Stimulated activated effector memory CD8-positive, alpha-beta T cell treated with anti-CD3 and anti-CD28 coated beads, Interleukin-12 subunit alpha, Interleukin-12 subunit beta, amount 100 ng/mL, for 72 hours (primary cell): ENCODE results near the gene AKT3.

Source experiments
- ATAC-seq: fragments of 150-1000 bp; cut with Tn5 transposase; 2 replicates; pipeline ENCODE4 v1.10.0; 2021
- DNase-seq, 2 donors: peaks; one replicate each; pipeline ENCODE4 v3.0.0; 2021 to 2022; ENCODE audit warnings: low spot score in 2 of 2
- H3K27ac Mint-ChIP-seq: one replicate; pipeline ENCODE4 v1.8.0; 2022; ENCODE audit warnings: mild to moderate bottlenecking, mixed read lengths
- H3K36me3 Mint-ChIP-seq: one replicate; pipeline ENCODE4 v1.8.0; 2022; ENCODE audit warnings: mild to moderate bottlenecking, mixed read lengths
- H3K4me1 Mint-ChIP-seq: one replicate; pipeline ENCODE4 v1.8.0; 2022; ENCODE audit warnings: mixed read lengths
- H3K4me3 Mint-ChIP-seq: one replicate; pipeline ENCODE4 v1.8.0; 2022; ENCODE audit warnings: mild to moderate bottlenecking, mixed read lengths
- H3K9me3 Mint-ChIP-seq: one replicate; pipeline ENCODE4 v1.8.0; 2022; ENCODE audit warnings: mixed read lengths

AKT3 gene

DNA sequence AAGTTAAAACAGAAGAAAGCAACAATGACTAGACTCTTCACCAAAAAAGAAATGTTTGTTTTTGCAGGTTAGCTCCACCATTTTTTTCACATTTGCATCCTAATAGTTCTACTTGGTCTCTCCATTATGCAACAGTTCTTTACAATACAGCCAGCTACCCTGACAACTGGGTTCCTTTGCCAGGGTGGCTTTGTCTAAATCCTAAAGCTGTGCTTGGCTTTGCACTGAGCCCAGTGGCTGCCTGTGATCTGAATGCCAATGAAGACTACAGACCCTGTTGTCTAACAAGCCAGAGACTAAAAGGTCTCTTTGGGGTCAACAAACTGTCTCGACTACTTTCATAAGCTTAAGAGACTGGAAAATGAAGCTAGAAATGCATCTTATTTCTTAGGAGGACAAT is 112.0 kb downstream of the AKT3 start:
- Mint-ChIP-seq H3K4me1 (peaks cover 38% of the 10 kb centered on the region), H3K4me3 (no peak overlapping the region), H3K36me3 (peaks cover 6% of the 10 kb centered on the region), H3K27ac (no peak overlapping the region), H3K9me3 (no peaks in the 10 kb centered on the region)
- ATAC-seq: no peak
- DNase-seq: no peak

DNA sequence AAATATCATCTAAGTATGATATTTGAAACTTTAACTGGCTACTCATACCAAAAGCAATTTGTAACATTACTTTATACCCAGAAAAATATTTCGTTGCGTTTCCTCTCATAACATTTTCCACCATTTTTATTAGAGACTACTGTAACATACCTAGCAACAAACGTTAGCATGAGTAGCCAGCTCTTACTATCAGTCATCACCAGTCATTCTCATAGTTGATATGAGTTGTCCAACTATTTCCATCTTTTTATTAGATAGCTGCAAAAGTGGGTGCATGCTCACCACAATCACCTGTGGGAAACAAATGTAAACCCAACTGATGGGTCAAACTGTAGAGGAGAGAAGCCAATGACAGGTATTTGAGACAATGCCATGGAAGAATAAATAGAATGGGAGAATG is 114.6 kb downstream of the AKT3 start:
- ATAC-seq: peak; percentile 86
- Mint-ChIP-seq H3K4me1 (peaks cover 47% of the 10 kb centered on the region), H3K4me3 (no peak overlapping the region), H3K36me3 (peaks cover 6% of the 10 kb centered on the region), H3K9me3 (no peaks in the 10 kb centered on the region), H3K27ac (no peak overlapping the region)
- DNase-seq: no peak

DNA sequence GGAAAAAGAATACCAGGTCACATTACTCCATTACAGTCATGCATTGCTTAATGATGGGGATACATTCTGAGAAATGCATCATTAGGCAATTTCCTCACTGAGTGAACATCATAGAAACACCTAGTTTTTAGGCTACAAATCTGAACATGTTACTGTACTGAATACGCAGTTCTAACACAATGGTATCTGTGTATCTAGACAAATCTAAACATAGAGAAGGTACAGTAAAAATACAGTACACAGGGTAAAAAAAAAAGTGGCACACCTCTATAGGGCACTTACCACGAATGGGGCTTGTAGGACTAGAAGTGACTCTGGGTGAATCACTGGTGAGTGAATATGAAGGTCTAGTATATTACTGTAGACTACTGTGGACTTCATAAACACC is 115.7 kb downstream of the AKT3 start:
- ATAC-seq (peak; percentile 84), DNase-seq (no peak)
- Mint-ChIP-seq H3K9me3 (no peaks in the 10 kb centered on the region), H3K4me3 (no peak overlapping the region), H3K36me3 (no peaks in the 10 kb centered on the region), H3K27ac (no peak overlapping the region), H3K4me1 (peaks cover 41% of the 10 kb centered on the region)

DNA sequence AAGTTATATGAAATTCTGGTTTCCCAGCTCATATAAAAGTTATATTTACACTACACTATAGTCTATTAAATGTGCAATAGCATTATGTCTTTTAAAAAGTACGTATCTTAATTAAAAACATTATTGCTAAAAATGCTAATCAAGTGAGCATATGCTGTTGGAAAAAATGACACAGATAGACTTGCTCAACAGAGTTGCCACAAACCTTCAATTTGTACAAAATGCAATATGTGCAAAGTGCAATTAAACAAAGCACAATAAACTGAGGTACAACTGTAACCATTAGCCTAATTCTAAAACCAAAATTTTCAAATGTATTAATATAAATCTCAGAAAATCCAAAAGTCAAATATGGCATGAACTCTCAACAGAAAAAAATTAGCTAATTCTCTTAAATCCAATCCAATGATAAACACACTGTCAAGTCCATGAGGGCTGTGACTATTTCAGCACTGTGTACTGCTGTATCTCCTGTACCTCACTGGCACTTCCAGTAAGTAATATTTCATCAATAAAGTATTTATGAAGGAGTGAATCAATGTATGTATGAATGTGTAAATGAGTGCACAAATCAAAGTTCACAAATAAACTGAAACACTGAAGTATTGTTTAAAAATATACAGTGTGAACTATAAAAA is 116.3 kb downstream of the AKT3 start:
- Mint-ChIP-seq H3K9me3 (no peaks in the 10 kb centered on the region), H3K27ac (no peak overlapping the region), H3K4me3 (no peak overlapping the region), H3K4me1 (peaks cover 46% of the 10 kb centered on the region), H3K36me3 (no peaks in the 10 kb centered on the region)
- ATAC-seq: no peak
- no peak for DNase-seq

DNA sequence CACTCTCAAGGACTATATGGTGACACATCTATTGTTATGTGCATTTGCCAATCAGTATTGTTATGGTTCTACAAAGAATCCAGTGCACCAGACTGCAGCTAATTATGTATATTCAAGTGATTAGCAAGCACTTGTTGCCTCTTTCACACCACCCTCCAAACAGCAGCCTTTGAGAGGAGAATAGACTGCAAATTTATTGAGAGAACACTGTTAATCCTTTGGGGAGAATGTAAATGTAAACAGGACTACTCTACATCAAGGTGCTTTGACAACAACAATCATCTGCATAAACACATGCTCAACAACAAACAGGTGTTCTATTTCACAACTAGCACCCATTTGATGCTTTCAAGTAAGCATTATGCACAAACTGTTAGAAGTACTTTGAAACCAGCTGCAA is 117.4 kb downstream of the AKT3 start:
- no peaks in the 10 kb centered on the region for H3K36me3 Mint-ChIP-seq
- no peaks in the 10 kb centered on the region for H3K9me3 Mint-ChIP-seq
- no peak overlapping the region for H3K4me3 Mint-ChIP-seq
- no peak for DNase-seq
- H3K27ac Mint-ChIP-seq: no peak overlapping the region
- no peak for ATAC-seq
- H3K4me1 Mint-ChIP-seq: peaks cover 44% of the 10 kb centered on the region

DNA sequence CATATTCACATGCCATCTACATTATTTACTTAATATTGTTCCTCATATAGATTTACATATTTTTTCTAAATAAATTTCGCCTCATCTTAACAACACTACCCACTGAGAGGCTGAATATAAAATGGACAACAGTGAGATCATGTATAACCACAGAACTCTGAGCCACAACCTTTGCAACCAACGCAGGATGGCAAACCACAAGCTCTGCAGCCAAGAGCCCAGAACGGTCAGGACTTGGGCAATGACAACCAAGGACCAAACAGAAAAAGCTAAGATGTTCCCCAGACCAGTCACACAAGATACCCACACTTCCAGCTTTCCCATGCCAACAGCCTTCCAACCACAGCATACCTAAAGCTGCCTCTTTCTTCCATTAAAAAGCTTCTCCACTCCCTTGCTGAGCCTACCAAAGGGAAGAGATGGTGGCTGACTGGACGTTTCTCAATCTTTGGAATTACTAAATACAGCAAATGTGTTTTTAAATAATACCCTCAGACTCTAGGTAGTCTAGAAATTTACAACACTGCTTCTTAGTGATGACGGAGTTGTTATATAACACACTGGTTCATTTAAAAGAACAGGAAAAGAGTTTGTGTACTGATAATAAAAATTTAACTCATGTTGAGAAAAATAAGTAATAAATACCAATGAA is 117.9 kb downstream of the AKT3 start:
- DNase-seq: no peak
- Mint-ChIP-seq H3K4me3 (no peak overlapping the region), H3K9me3 (no peaks in the 10 kb centered on the region), H3K27ac (no peak overlapping the region), H3K4me1 (peaks cover 38% of the 10 kb centered on the region), H3K36me3 (no peaks in the 10 kb centered on the region)
- peak; percentile 43 for ATAC-seq

DNA sequence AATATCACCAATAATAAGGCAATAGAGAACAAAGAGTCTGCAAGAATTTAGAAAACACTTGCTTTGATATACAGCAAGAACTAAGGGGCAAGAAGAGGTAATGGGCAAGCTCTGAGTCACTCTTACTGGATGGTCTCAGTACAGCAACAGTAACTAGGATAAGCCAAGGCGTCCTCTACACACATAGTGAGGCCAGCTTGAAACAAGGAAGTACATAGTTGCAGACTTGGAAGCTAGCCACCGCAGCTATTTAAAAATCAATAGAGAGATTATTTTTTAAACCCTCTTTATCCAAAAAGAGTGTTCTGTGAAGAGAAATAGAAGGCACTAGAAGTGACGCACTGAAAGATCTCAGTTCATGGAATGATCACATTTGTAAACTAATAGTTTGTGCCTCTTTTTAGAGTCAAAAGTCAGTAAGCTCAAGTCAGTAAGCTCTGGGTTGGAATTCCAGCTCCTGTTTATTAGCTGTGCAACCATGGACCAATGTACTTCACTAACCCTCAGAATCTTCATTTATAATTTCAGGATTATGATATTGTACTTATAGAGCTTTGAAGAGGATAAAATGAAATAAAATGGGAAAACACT is 118.6 kb downstream of the AKT3 start:
- H3K27ac Mint-ChIP-seq: no peak overlapping the region
- no peaks in the 10 kb centered on the region for H3K36me3 Mint-ChIP-seq
- DNase-seq (no peak), ATAC-seq (no peak)
- no peaks in the 10 kb centered on the region for H3K9me3 Mint-ChIP-seq
- H3K4me3 Mint-ChIP-seq: no peak overlapping the region
- H3K4me1 Mint-ChIP-seq: peaks cover 33% of the 10 kb centered on the region

DNA sequence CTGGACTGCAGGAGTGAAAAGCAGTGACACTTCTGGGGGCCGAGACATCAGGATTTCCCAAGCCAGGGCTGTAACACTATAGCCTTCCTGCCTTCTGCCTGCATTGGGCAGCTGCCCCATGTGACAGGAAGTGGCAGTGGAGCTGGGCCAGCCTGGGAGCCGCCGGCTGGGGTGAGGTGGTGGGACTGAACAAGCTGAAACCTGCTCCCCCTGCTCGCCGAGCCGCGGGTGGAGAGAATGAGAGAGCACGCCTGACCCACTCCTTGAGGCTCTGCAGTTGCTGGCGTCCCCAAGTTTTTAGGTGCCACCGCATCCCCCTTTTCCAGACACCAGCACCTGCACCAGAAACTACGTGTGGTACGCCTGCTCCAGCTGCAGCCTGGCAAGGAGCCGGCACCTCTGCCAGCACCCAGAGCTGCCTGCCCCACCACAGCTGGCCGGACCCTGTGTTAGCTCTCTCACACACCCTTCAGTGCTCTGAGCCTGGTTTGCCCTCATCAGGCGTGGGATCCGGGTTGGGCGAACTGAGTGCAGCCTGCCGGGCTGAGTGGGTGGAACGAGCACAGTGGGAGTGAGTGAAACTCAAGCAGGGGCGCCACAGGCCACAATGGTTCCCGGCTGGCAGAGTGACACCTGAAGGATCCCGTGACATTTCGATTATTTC is 119.4 kb downstream of the AKT3 start:
- Mint-ChIP-seq H3K27ac (no peak overlapping the region), H3K4me3 (no peak overlapping the region), H3K9me3 (no peaks in the 10 kb centered on the region), H3K4me1 (peaks cover 31% of the 10 kb centered on the region), H3K36me3 (no peaks in the 10 kb centered on the region)
- DNase-seq (no peak), ATAC-seq (no peak)

DNA sequence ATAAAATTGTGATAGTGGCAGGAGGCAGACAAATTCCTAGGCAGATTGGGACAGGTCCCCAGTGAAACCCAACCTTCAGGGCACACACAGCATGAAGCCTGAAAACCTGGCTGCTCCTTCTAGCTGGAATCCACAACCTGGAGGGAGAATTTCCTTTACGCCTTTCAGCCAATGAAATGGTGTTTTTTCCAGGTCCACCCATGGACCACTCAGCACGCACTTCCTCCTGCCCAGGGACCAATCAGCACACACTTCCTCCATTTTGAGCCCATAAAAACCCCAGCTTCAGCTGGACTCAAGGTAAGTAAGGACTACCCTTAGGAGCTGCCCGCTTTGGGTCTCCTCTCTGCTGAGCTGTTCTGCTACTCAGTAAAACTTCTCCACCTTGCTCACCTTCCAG is 120.1 kb downstream of the AKT3 start:
- H3K4me1 Mint-ChIP-seq: peaks cover 33% of the 10 kb centered on the region
- DNase-seq: no peak
- no peak overlapping the region for H3K4me3 Mint-ChIP-seq
- no peaks in the 10 kb centered on the region for H3K36me3 Mint-ChIP-seq
- H3K27ac Mint-ChIP-seq: no peak overlapping the region
- H3K9me3 Mint-ChIP-seq: no peaks in the 10 kb centered on the region
- ATAC-seq: no peak

DNA sequence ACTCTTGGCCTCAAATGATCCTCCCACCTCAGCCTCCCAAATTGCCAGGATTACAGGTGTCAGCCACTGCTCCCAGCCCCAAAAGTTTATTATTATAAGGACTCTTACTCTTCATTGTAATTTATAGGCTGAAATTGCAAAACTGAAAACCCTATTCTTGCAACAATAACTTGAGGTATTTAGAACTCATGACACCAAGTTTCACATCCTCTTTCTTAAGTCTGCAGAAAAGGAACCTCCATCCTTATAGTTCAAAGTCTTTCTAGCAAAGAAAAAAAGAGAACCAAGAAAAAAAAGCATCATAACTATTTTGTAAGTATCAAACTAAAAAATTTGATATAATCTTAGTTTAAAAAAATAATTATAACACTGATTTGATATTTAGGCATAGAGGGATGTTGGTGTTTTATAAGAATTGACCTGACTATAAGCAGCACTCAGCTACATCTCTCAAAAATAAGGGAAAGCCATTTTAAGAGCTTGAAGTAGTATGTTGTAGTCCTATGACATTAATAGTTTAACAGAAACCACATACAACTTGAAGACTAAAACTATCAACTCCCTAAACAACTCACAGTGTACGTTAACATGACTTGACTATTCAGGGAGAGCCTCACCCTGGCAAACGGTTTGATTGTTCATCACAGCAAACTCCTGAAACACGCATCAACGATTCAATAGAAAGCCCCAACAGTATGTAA is 122.4 kb downstream of the AKT3 start:
- Mint-ChIP-seq H3K4me1 (peaks cover 36% of the 10 kb centered on the region), H3K27ac (no peak overlapping the region), H3K9me3 (no peaks in the 10 kb centered on the region), H3K36me3 (no peaks in the 10 kb centered on the region), H3K4me3 (no peak overlapping the region)
- DNase-seq: no peak
- ATAC-seq: no peak

DNA sequence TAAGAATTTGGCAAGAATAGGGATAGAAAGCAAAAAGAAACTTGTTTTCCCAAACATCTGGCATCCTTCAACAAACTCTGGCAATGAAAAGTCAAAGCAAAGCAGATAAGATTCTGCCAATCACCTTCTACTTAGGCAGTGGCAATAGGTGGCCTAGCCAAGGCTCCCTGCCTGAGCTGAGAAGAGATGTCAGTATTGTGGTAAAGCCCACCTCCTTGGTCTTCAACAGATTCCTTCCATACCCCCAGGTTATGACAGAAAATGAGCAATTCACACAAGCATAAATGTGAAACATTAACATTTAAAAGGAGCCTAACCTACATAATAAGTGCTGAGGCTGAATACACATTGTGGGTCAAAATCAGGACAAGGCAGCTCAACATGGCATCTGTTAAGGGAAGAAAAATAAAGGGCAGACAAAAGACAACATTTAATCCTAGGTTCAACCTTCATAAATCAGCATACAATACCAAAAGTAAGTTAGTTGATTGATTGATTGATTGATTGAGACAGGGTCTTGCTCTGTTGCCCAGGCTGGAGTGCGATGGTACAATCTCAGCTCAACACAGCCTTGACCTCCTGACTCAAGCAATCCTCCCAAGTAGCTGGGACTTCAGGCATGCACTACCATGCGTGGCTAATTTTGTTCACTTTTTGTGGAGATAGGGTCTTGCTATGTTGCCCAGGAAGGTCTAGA is 123.1 kb downstream of the AKT3 start:
- Mint-ChIP-seq H3K27ac (no peak overlapping the region), H3K4me3 (no peak overlapping the region), H3K4me1 (peaks cover 29% of the 10 kb centered on the region), H3K36me3 (no peaks in the 10 kb centered on the region), H3K9me3 (no peaks in the 10 kb centered on the region)
- ATAC-seq (no peak), DNase-seq (no peak)

DNA sequence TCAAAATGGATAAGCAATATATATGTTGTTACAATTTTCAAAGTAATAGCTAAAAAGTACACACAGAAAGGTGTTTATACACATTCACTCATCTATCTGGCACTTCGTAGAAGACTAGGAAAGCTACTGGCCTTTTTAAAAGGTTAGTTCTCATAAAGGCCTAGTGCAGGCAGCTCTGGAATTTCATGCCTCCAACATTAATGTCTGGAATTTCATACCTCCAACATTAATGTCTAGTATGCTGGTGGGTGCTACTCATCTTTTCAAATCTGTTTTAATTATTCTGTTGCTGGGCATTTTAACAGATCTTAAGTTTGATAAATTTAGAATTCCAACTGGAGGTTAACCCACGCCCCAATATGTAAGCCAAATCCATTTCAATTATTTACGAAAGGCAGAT is 124.2 kb downstream of the AKT3 start:
- Mint-ChIP-seq H3K36me3 (no peaks in the 10 kb centered on the region), H3K9me3 (no peaks in the 10 kb centered on the region), H3K4me3 (no peak overlapping the region), H3K27ac (no peak overlapping the region), H3K4me1 (peaks cover 31% of the 10 kb centered on the region)
- no peak for ATAC-seq
- no peak for DNase-seq

DNA sequence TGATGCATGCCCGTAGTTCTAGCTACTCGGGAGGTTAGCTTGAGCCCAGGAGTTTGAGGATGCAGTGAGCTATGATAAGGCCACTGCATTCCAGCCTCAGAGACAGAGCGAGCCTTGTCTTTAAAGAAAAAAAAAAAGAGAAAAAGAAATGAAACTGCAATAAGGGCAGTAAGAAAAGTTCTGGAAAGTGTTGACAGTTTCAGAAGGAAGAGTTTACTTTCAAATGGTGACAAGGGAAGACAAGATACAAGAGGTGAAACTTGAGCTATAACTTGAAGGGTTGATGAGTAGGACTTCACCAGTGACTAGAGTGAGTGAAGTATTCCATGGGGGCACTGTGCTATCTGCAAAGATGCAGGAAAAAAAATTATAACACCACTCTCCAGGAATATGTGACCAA is 125.0 kb downstream of the AKT3 start:
- DNase-seq (no peak), ATAC-seq (no peak)
- H3K27ac Mint-ChIP-seq: no peak overlapping the region
- peaks cover 33% of the 10 kb centered on the region for H3K4me1 Mint-ChIP-seq
- H3K9me3 Mint-ChIP-seq: no peaks in the 10 kb centered on the region
- H3K36me3 Mint-ChIP-seq: no peaks in the 10 kb centered on the region
- H3K4me3 Mint-ChIP-seq: no peak overlapping the region

DNA sequence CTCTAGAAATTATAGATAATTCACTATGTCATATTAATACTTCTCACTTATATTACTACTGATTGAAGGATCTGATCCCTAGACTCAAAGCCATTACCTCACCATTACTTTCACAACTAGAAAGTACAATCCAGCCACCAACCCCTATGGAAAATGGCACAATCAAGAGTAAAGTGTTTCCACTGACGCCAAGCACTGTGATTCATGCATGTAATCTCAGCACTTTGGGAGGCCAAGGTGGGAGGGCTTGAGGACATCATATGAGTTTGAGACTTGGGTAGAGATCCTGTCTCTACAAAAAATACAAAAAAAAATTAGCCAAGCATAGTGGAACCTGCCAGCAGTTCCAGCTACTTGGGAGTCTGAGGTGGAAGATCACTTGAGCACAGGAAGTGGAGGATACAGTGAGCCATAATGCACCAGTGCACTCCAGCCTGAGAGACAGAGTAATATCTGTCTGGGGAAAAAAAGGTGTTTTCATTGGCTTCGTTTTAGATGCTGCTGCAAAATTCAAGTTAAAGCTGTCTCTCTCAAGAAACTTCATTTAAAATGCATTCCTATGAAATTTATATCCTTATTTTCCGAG is 126.5 kb downstream of the AKT3 start:
- peaks cover 33% of the 10 kb centered on the region for H3K4me1 Mint-ChIP-seq

DNA sequence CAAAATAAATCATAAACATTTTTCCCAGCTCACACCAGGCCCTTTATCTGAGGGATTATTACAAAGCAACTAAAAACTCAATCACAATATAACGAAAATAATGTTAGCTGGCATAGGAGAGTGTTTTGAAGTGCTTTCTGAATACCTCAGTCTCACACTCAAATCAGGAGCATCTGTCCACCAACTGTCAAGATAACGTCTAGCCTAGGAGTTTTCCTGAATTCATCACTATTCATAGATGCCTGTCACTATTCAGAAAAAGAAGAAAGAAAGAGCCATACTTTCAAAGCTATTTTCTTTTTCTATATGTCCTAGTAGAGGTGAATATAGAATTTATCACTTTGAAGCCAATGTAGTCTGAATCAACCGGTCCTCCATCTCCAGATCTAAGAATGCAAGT is 127.0 kb downstream of the AKT3 start:
- Mint-ChIP-seq H3K4me3 (no peak overlapping the region), H3K9me3 (no peaks in the 10 kb centered on the region), H3K4me1 (peaks cover 32% of the 10 kb centered on the region), H3K36me3 (no peaks in the 10 kb centered on the region), H3K27ac (no peak overlapping the region)
- no peak for DNase-seq
- ATAC-seq: no peak

More for the DNA sequence above, 126.5 kb downstream of the AKT3 start:
- Mint-ChIP-seq H3K27ac (no peak overlapping the region), H3K9me3 (no peaks in the 10 kb centered on the region), H3K36me3 (no peaks in the 10 kb centered on the region), H3K4me3 (no peak overlapping the region)
- ATAC-seq: peak; percentile 26
- no peak for DNase-seq
